ENCODE measurements around the gene HSPA1L. TPM values are rescaled to one million over a fixed set of nuclear protein-coding genes. Genes with fewer than 3 reads are reported as not detected.
"Not testable (repeated sequence)": the region's sequence is repeated elsewhere in the genome, so short reads cannot be mapped to it uniquely, and the experiment has no call there.

HSPA1L gene
- 2.8 TPM for total RNA-seq

DNA sequence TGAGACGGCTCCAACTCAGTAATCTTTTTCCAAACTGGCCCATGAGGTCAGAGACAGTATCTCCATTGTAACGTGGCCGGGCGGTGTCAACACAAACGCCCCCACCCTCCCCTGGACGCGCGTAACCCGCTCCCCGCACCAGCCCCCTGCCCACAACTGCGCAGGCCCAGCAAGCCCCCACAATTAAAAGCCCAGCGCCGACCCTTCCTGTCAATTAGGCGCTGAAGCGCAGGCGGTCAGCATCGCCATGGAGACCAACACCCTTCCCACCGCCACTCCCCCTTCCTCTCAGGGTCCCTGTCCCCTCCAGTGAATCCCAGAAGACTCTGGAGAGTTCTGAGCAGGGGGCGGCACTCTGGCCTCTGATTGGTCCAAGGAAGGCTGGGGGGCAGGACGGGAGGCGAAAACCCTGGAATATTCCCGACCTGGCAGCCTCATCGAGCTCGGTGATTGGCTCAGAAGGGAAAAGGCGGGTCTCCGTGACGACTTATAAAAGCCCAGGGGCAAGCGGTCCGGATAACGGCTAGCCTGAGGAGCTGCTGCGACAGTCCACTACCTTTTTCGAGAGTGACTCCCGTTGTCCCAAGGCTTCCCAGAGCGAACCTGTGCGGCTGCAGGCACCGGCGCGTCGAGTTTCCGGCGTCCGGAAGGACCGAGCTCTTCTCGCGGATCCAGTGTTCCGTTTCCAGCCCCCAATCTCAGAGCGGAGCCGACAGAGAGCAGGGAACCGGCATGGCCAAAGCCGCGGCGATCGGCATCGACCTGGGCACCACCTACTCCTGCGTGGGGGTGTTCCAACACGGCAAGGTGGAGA lies at the start of gene HSPA1L, which contains the start of gene HSPA1A:
HSPA1L (minus strand) TSS at position 259 of the 814 bp plus-strand sequence. CDS start 3,311 bp downstream, outside the sequence.
HSPA1A (plus strand) TSS at position 519 of the 814 bp plus-strand sequence; CDS start at position 733, 214 bp downstream.
- peak; percentile 97 for DNase-seq (ENCODE audit: low spot score)

DNA sequence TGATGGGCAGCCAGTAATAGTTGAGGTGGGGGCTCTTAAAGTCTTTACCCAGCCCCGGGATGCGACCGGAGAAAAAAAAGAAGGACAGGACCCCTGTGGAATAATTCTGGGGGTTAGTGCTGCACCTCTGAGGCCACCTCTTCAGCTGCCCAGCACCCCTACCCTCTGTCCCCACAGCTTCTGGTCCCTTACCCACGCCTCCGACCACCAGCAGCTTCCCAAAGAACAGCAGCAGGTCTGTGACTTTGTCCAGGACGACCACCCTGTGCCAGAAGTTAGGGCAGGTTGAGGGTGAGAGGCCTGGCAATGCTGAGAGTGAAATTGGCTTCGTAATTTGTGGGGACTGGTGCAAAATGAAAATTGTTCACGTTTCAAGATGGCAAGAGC lies 49.7 kb upstream of the HSPA1L start:
- no peak for DNase-seq (ENCODE audit: low spot score)

DNA sequence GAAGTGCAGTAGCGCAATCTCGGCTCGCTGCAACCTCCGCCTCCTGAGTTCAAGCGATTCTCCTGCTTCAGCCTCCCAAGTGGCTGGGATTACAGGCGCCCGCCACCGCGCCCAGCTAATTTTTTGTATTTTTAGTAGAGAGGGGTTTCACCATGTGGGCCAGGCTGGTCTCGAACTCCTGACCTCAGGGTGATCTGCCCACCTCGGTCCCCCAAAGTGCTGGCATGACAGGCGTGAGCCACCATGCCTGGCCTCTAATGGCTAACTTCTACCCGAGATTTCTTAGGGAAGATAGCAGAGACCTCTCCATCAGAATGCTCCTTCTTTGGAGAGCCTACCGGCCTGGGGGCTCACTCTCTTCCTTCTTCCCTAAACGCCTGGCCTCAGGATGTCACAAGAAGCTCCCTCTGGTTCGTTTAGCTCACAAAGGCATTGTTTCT lies 49.1 kb upstream of the HSPA1L start:
- DNase-seq (ENCODE audit: low spot score), result not testable (repeated sequence)

DNA sequence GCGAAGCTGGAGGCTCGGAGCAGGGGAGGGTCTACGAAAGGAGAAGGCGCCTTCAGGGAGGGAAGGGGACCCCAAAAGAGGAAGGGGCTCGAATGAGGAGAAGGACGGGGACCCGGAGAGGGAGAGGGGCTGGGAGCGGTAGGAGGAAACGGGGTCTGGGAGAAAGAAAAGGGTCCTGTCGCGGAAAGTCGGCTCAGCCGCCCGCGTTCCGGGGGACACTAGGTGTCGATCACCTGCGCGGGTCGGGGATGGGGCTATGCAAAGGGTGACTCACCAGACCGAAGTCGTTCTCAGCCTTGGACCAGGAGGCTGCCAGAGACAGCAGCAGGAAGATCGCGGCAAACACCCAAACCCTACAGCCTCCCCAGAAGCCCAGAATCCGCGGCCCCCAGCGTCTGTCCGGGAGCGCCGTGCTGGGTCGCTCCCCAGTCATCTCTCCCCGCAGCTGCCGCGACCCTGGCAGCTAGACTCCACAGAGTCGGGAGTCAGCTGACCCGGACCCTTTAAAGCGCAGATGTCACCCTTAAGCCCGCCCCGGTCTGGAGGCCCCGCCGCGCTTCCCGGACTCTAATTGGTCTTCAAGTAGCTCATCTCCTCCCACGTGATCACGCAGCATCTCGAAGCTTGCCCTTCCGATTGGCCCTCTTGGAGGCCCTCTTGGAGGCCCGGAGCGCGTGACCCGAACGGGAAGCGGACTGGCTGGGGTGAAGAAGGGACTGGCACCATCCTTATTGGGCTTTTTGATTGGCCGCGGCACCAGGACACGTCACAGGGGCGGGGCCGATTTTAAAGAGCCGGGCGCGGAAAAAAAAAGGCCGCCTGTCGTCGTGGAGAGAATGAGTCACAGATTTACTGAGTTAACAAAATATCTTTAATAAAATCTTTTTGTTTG lies 47.5 kb upstream of the HSPA1L start, which contains the start of gene NEU1:
NEU1 (minus strand) TSS at position 478 of the 892 bp plus-strand sequence; CDS start at position 433, 45 bp downstream.
- DNase-seq (ENCODE audit: low spot score), result peak; percentile 100

DNA sequence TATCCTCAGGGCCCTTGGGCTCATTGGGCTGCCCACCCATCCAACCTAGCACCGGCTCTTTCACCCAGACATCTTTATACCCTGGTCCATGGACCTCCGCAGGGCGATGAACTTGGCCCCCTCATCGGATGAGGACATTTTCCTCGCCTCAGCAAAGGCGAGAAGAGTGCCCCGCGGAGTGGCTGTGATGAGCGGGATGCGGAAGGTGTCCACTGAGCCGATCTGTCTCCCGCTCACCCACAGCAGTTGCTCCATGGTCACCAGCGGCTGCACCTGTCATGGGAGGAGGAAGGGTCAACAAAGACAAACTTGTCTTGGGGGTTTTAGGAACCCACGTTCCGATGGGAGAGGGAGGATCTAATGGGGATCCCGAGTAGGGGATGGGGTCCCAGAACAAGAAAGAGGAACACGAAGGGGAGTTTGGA lies 46.8 kb upstream of the HSPA1L start:
- DNase-seq (ENCODE audit: low spot score), result no peak

DNA sequence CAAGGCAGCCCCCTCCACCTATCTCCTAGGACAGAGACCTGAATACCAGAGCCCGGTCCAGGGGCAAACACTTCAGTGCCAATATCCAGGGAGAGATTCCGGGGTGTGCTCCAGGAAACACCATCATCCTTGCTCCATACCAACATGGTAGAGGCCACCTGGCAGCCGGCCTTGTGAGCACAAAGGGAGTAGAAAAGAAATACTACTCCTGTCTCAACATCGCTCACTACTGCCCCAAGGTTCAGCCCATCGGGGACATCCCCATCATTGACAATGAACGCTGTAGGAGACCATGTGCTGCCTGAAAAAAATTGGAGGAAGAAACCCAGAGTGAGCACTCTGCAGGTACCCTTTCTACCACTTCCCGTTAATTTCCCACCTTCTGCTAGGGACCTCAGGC lies 46.1 kb upstream of the HSPA1L start:
- no peak for DNase-seq (ENCODE audit: low spot score)

DNA sequence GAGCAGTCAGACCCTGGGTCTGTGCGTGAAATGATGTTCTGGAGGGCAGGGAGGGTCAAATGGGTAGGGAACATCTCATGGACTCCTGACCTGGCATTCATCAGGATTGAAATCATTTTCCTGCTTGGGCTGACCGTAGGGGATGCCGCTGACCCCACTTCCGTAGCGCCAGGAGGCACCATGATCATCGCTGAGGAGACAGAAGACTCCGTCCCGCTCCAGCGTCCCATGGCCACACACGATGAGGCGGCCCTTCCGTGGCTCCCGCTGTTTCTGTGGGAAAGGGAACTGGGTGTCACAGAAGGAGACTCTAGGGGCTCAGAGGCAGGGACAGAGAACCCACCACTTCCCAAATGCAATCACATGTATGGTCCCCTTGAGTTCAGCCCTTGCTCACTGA lies 45.3 kb upstream of the HSPA1L start:
- no peak for DNase-seq (ENCODE audit: low spot score)

DNA sequence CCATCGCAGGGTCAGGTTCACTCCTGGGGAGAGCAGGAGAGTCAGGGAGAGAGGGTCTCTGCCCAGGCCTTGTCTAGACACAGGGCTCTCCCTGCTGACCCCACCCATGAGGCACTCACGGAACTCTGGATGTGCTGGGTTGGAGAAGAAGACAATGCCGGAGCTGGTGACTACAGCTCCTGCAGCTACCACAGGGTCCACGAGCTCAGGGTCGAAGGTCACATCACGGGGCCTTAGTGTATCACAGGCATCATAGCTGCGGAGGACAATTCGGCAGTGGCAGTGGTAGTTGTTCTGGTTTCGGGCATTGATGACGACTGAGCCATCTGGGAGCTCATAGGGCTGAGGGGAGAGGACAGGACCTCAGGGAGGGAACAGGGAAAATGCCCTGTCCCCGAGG lies 44.8 kb upstream of the HSPA1L start:
- DNase-seq (ENCODE audit: low spot score), result no peak

DNA sequence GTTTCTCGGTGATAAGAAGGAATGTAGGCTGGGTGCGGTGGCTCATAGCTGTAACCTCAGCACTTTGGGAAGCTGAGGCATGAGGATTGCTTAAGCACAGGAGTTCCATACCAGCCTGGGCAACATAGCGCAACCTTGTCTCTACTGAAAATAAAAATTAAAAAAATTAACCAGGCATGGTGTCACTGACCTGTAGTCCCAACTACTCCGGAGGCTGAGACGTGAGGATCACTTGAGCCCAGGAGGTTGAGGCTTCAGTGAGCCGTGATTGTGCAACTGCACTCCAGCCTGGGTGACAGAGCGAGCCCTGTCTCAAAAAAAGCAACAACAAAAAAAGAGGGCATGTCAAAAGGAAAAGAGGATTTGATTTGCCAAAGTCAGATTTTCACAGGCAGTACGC lies 43.6 kb upstream of the HSPA1L start:
- DNase-seq (ENCODE audit: low spot score), result no peak

DNA sequence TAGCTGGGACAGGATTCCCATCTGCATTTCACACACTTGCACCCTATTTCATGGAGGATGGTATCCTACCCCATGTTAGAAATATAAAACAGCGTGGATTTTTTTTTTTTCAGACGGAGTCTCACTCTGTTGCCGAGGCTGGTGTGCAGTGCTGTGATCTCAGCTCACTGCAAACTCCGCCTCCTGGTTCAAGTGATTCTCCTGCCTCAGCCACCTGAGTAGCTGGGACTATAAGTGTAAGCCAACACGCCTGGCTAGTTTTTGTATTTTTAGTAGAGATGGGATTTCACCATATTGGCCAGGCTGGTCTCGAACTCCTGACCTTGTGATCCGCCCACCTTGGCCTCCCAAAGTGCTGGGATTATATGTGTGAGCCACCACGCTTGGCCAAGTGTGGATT lies 42.7 kb upstream of the HSPA1L start:
- not testable (repeated sequence) for DNase-seq (ENCODE audit: low spot score)

DNA sequence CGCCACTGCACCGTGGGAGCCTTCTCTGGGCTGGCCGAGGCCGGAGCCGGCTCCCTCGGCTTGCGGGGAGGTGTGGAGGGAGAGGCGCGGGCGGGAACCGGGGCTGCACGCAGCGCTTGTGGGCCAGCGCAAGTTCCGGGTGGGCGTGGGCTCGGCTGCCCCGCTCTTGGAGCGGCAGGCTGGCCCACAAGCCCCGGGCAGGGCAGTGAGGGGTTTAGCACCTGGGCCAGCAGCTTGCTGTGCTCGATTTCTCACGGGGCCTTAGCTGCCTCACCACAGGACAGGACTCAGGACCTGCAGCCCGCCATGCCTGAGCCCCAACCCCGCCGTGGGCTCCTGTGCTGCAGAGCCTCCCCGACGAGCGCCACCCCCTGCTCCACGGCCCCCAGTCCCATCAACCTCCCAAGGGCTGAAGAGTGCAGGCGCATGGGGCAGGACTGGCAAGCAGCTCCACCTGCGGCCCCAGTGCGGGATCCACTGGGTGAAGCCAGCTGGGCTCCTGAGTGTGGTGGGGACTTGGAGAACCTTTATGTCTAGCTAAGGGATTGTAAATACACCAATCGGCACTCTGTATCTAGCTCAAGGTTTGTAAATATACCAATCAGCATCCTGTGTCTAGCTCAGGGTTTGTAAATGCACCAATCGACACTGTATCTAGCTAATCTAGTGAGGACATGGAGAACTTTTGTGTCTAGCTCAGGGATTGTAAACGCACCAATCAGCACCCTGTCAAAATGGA lies 37.1 kb upstream of the HSPA1L start:
- not testable (repeated sequence) for DNase-seq (ENCODE audit: low spot score)

DNA sequence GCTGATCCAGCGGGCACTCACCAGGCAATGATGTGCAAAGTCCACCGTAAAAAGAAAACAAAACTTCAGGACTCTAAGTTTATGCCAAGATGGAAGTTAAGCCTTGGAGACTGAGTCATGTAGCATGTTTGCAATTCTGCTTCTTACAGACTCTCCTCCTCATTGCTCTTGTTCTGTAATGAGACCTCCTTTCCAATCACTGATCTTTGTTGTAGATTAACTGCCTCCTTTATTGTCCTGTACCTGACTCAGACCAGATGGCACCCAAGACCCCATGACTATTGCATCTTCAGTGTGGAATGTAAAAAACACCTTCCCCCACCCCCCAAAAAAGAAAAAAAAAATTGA lies 36.4 kb upstream of the HSPA1L start:
- DNase-seq (ENCODE audit: low spot score), result no peak

DNA sequence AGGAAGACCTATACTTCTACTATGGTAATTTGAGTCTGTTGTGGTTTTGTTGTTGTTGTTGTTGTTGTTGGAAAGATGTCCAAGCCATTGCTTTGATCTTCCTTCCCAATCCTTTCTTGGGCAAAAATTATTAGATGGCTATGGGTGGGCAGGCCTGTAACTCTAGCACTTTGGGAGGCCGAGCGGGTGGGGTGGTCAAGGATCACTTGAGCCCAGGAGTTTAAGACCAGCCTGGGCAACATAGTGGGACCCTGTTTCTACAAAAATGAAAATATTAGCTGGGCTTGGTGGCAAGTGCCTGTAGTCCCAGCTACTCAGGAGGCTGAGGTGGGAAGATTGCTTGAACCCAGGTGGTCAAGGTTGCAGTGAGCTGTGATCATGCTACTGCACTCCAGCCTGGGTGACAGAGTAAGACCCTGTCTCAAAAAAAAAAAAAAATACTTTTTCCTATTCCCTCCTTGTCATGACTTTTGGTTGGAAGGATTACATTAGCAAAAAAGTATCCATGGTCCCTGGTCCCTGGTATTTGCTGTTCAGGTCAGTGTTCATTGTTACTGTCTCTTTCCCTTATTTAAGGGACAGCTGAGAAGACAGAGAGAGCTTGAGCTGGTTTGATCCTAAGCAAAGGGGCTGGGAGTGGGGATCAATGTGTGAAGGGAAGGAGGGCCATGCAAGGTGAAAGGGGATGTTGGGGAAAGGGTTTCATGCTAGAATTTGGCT lies 35.8 kb upstream of the HSPA1L start:
- DNase-seq (ENCODE audit: low spot score), result no peak

DNA sequence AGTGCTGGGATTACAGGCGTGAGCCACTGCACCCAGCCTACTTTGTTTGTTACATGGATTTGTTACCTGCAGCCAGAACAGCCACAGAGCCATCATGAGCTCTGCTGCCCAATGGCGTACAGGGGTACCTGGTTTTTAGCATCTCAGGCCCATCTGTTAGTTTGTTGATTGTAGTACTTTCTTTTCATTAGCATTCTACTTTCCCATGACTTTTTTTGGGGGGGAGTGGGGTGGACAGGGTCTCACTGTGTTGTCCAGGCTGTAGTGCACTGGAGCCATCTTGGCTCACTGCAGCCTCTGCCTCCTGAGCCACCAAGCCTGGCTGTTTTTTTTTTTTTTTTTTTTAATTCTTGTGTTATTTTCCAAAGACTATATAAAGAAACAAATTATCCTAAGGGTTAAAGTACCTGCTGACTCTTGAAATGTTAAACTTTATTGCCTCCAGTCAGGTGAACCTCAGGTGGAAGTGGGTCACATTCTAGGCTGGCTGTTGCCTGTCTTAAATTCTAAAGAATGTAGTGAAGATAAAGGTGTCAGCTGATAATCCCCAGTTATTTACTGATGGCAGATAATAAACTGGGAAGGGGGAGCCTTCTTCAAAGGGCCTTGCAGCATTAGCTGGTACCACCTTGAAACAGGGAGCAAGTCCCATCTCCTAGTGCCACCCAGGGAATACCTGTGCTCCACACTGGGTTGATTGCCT lies 32.3 kb upstream of the HSPA1L start:
- no peak for DNase-seq (ENCODE audit: low spot score)

DNA sequence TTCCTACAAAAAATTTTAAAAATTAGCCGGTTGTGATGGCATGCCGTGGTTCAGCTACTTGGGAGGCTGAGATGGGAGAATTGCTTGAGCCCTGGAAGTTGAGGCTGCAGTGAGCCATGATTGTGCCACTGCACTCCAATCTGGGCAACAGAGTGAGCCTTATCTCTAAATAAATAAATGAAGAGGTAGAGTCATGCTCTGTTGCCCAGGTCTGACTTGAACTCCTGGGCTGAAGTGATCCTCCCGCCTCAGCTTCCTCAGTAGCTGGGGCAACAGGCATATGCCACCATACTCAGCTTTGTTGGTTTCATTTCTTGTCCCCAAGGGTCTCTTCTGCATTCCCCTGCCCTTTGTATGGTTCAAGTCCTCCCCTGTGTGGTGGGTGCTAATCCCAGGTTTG lies 29.4 kb upstream of the HSPA1L start:
- DNase-seq (ENCODE audit: low spot score), result no peak

DNA sequence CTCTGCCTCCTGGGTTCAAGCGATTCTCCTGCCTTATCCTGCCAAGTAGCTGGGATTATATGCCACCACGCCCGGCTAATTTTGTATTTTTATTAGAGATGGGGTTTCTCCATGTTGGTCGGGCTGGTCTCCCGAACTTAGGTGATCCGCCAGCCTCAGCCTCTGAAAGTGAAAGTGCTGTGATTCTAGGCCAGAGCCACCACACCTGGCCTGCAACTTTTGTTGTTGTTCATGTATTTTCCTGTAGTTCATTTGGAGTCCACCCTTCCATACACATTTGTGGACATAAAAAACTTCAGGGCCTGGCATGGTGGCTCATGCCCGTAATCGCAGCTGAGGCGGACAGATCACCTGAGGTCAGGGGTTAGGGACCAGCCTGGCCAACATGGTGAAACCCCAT lies 27.0 kb upstream of the HSPA1L start:
- DNase-seq (ENCODE audit: low spot score), result no peak

DNA sequence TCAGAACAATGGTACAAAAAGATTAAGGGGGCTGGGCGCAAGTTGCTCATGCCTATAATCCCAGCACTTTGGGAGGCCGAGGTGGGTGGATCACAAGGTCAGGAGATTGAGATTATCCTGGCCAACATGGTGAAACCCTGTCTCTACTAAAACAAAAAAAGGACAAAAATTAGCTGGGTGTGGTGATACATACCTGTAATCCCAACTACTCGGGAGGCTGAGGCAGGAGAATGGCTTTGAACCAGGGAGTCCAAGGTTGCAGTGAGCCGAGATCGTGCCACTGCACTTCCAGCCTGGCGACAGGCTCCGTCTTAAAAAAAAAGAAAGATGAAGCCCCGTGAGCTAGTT lies 24.7 kb upstream of the HSPA1L start:
- DNase-seq (ENCODE audit: low spot score), result not testable (repeated sequence)

DNA sequence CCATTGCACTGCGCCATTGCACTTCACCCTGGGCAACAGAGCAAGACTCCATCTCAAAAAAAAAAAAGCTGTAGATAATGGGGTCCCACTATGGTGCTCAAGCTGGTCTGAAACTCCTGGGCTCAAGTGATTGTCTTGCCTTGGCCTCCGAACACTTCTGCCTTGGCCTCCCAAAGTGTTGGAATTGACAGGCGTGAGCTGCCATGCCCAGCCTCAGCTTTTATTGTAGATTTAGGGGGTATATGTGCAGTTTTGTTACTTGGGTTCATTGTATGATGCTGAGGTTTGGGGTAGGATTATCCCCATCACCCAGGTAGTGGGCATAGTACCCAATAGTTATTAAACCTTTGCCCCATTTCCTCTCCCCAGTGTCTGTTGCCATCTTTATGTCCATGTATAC lies 23.9 kb upstream of the HSPA1L start:
- no peak for DNase-seq (ENCODE audit: low spot score)

DNA sequence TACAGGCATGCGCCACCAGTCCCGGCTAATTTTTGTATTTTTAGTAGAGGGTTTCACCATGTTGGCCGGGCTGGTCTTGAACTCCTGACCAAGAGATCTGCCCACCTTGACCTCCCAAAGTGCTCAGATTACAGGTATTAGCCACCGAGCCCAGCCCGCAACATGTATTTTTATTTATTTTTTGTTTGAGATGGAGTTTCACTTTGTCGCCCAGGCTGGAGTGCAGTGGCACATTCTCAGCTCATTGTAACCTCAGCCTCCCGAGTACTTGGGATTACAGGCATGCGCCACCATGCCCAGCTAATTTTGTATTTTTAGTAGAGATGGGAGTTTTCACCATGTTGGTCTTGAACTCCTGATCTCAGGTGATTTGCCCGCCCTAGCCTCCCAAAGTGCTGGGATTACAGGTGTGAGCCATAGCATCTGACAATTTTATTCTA lies 23.1 kb upstream of the HSPA1L start:
- not testable (repeated sequence) for DNase-seq (ENCODE audit: low spot score)

DNA sequence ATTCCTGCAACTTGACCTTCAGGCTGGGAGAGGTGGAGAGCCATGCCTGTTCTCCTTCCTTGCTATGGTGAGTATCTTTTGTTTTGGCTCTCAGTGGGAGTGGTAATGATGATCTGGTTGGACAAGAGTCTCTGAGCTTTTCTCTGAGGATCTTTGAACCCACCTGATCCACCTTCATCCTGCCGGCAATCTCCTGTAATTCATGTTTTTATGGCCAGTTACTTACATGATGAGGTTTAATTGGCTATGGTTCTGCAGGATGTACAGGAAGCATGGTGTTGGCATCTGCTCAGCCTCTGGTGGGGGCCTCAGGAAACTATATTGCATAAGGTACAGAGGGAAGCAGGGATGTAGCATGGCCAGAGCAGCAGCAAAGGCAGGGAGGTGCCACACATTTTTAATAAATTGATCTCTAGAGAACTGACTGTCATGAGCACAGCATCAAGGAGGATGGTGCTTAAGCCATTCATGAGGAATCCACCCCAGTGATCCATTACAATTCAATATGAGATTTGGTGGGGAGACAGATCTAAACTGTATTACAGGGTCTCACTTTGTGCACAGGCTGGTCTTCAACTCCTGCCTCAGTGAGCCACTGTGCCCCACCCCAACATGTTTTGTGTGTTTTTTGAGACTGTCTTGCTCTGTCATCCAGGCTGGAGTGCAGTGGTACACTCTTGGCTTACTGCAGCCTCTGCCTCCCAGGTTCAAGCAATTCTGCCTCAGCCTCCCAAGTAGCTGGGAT lies 22.5 kb upstream of the HSPA1L start:
- no peak for DNase-seq (ENCODE audit: low spot score)
